Left renal pelvis (tissue), 4 donors: ENCODE measurements around the gene FAM162B. TPM values are rescaled to one million over a fixed set of nuclear protein-coding genes. Genes with fewer than 3 reads are reported as not detected.
"Not testable (repeated sequence)": the region's sequence is repeated elsewhere in the genome, so short reads cannot be mapped to it uniquely, and the experiment has no call there.

Experiments used
- DNase-seq, 4 donors: peaks; one replicate each; pipeline ENCODE4 v3.0.0-alpha.2; 2013; ENCODE audit warnings: low read depth in 4 of 4, low spot score in 3 of 4
- polyA plus RNA-seq, 4 donors: library from polyadenylated mRNA; unstranded; fragments of 120-200 nt; gene quantifications; one replicate each; pipeline ENCODE4 v1.2.1, GENCODE V29; 2013; ENCODE audit not compliant: insufficient read length in 4 of 4

Gene FAM162B
- polyA plus RNA-seq, 4 donors = 1.6 to 9.1 (median 7.7) TPM

DNA sequence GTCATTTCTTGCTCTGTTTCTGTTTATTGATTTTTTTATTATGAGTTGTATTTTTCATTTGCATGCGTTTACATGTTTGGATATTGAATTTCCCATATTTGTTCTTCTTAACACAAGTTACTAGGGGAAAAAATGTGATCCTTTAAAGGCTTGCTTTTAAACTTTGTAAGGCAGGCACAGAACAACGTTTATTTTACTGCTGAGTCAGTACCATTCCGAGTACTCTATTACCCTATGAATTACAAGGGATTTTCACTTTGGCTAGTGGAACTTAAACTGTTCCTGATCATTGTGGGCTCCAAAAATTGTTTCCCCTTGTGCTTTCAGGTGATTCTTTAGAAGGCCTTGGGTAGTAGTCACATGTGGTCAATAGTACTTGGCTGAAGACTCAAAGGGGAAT lies 28.5 kb downstream of the FAM162B start:
- no peak for DNase-seq

DNA sequence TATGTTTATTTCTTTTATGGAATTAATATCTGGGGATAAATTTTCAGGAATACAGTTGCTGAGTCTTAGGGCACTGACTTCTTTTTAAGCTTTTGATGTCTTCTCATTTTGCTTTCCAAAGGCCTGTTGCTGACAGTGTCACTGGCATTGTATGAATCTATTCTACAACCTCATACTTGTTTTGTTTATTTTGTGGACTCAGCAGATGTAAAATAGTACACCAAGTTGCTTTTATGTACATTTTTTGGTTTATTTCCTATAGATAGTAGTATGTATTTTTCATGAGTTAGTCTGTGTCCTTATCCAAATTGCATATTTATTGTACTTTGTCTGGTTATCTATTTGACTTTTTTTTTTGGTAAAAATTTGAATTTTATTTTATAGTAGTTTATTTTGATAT lies 35.0 kb downstream of the FAM162B start:
- no peak for DNase-seq

DNA sequence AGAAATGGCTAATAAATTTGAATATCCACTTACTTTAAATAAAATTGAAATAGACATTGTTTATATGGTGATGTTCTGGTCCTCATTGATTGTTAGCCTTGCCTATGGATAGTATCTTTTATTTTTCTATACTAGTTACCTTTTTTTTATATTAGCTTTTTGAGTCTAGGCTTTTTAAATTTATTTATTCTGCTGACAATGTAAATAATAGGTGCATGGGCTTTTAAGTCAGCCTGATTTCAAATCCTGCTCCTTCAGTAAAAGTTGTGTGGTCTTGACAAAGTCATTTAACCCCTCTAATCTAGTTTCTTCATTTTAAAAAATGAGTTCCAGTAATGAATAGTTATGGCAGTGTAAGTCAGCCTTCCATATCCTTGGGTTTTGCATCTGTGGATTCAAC lies 38.6 kb downstream of the FAM162B start:
- no peak for DNase-seq

DNA sequence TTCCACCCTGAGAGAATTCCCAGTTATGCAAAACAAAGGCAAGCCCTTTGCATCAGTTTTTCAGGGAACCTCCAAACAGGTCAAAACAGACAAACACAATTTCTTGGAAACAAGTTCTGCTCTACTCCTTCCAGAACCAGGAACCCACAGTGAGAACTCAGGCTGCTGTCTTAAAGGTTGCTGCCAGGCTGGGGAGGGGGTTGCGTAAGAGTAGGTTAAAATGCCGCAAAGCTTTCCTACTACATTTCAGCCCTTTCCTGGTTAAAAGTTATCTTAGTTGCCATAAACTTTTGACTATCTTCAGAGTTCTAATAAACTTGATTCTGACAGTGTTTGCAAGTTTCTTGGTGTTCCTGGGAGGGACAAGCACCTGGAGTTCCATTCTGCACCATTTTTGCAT lies 50.8 kb downstream of the FAM162B start:
- no peak for DNase-seq

DNA sequence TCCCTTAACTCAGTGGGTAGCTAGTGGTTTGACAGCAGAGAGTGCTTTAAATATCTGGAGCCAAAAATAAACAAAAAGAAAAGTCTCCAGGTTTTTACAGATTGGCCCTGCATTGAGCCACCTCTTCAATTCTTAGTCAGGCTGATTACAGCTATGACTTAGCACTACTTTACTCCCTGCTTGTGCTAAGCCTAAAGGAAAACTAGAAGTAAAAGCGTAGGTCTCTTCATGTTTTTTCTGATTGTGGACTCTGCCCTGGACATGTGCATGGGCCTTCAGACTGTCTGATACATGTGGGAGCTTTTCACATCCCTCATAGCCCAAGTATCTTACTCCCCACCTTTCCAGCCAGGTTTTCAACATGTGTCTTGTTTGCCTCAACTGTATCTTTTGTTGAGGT lies 51.2 kb downstream of the FAM162B start:
- DNase-seq = no peak

DNA sequence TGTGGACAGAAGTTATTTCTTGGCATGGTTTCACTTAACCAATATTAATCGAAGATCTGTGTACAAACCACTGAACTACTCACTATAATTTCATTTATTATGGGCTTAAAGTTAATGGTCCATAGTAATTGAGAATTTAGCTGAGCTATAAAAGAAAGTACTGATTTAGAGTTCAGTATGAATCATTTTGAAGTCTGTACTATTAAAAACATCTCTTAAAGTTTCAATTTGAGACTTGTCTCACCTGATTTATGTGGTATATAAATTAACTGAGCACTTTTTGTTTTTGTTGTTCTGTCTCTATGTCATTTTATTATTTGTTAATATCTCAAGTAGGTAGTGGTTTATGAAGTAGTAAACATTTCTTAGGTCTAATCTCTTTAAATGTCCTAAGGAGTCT lies 59.6 kb downstream of the FAM162B start:
- no peak for DNase-seq

DNA sequence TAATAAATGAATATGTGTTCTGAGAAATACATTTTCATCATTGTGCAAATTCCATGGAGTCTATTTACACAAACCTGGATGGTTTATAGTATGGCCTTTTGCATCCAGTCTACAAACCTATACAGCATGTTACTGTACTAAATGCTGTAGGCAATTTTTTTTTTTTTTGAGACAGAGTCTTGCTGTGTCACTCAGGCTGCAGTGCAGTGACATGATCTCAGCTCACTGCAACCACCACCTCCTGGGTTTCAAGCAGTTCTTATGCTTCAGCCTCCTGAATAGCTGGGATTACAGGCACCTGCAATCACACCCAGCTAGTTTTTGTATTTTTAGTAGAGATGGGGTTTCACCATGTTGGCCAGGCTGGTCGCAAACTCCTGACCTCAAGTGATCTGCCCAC lies 61.6 kb downstream of the FAM162B start:
- DNase-seq = not testable (repeated sequence)

Other genes starting within 250 kb of the FAM162B start
- gene TRAPPC3L, start 220.0 kb downstream of the FAM162B start, polyA plus RNA-seq = under 1 TPM; 0.14 to 0.60 (median 0.29) TPM
- gene CALHM4, start 212.0 kb downstream of the FAM162B start, polyA plus RNA-seq = under 1 TPM in 3 of 4 donors, not detected in 1; 0.26 to 0.85 (median 0.58) TPM
- 10 to 100 TPM; 77.7 to 84.3 (median 79.3) TPM for gene RWDD1, start 194.2 kb downstream of the FAM162B start, polyA plus RNA-seq
- gene RSPH4A, start 149.2 kb downstream of the FAM162B start, polyA plus RNA-seq = 1 to 10 TPM; 1.0 to 3.5 (median 2.4) TPM
- gene ZUP1, start 97.0 kb downstream of the FAM162B start, polyA plus RNA-seq = 10 to 100 TPM in 3 of 4 donors, 1 to 10 TPM in 1; 9.4 to 14.9 (median 13.8) TPM
- 10 to 100 TPM; 17.1 to 25.8 (median 19.9) TPM for gene KPNA5, start 84.5 kb downstream of the FAM162B start, polyA plus RNA-seq
- gene GPRC6A, start 63.4 kb upstream of the FAM162B start, polyA plus RNA-seq = under 1 TPM in 2 of 4 donors, not detected in 2; 0.33 to 0.43 TPM
- under 1 TPM in 2 of 4 donors, not detected in 2; 0.06 TPM for gene RFX6, start 111.5 kb upstream of the FAM162B start, polyA plus RNA-seq